ENCODE data around the gene COL4A5. TPM values are rescaled to one million over a fixed set of nuclear protein-coding genes. Genes with fewer than 3 reads are reported as not detected.
A peak's percentile ranks its signal among the peaks of the same experiment; 100 is the strongest.

The COL4A5 gene
- total and polyA plus RNA-seq, 5 donors, result 14.4 to 30.8 (median 22.4) TPM

DNA sequence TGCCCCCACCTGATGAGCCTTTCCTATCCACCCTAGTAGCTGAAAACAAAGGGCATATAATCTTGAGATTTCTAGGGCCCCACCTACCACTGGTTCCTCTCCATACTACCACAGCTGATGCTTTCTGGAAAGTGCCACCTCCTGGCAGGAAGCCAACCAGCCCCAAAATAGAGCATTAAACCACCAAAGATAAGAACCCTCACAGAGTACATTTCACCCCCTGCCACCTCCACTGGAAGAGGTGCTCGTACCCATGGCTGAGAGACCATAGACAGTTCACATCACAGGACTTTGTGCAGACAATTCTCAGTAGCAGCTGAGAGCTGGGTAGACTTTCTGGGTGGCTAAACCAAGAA, 202.6 kb downstream of the COL4A5 start:
- Histone ChIP-seq H3K9me3 (ENCODE audit: control insufficient read depth, low read length) (no peaks in the 10 kb centered on the region), H3K27me3 (ENCODE audit: control insufficient read depth, insufficient read depth) (no peaks in the 10 kb centered on the region), H3K4me1 (ENCODE audit: control insufficient read depth, insufficient read depth, low read length) (no peaks in the 10 kb centered on the region), H3K27ac (ENCODE audit: low read length) (no peak overlapping the region), H3K4me3 (ENCODE audit: low read length) (no peak overlapping the region)
- intact Hi-C loops (cut with DNase I), result no loop called here
- WGBS, result 72% methylated on average over 1 of the region's 1 CpG
- DNase-seq (peak in 1 of 3 donors; percentile 26), ATAC-seq (no peak)

DNA sequence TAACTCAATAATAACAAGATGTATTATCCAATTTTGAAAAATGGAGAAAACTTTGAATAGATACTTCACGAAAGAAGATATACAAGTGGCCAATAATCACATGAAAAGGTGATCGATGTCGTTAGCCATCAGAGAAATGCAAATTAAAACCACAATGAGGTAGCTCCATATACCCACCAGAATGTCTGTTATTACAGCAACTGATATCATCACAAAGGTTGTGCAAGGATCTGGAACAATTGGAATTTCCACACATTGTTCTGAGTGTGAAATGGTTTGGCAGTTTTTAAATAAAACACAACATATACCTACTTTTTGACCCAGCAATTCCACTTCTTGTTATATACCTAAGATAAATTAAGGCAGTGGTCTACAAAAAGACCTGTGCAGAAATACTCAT, 225.1 kb downstream of the COL4A5 start:
- WGBS, result 95% methylated on average over 3 of the region's 3 CpGs
- intact Hi-C loops (cut with DNase I), result no loop called here
- Histone ChIP-seq H3K9me3 (ENCODE audit: control insufficient read depth, low read length) (no peaks in the 10 kb centered on the region), H3K27me3 (ENCODE audit: control insufficient read depth, insufficient read depth) (no peaks in the 10 kb centered on the region), H3K4me3 (ENCODE audit: low read length) (no peak overlapping the region), H3K27ac (ENCODE audit: low read length) (no peak overlapping the region), H3K4me1 (ENCODE audit: control insufficient read depth, insufficient read depth, low read length) (no peaks in the 10 kb centered on the region)
- ATAC-seq, result no peak
- no peak for DNase-seq

DNA sequence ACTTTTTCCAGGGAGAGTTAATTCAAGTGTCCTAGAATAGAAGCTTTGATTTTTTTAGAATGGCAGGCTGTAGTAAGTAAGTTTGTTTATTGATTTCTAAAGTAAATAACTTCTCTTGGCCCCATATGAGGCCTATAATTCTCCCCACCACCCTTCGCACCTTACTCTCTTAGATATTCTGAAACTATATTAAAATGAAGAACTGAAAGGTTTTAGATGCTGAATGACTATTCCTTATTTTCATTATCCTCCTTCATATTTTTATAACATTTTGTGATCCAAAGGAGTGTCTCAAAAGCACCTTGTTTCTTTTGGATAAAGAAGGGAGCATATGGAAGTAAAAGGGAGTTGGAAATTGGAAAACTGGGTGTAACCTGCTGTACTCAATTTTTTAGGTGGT, 226.5 kb downstream of the COL4A5 start:
- ATAC-seq (no peak), DNase-seq (no peak)
- no peaks in the 10 kb centered on the region for H3K9me3 ChIP-seq (ENCODE audit: control insufficient read depth, low read length)
- no peak overlapping the region for H3K27ac ChIP-seq (ENCODE audit: low read length)
- no peaks in the 10 kb centered on the region for H3K27me3 ChIP-seq (ENCODE audit: control insufficient read depth, insufficient read depth)
- no peak overlapping the region for H3K4me3 ChIP-seq (ENCODE audit: low read length)
- intact Hi-C loops (cut with DNase I), result no loop called here
- no peaks in the 10 kb centered on the region for H3K4me1 ChIP-seq (ENCODE audit: control insufficient read depth, insufficient read depth, low read length)
- WGBS, result 97% methylated on average over 1 of the region's 1 CpG

DNA sequence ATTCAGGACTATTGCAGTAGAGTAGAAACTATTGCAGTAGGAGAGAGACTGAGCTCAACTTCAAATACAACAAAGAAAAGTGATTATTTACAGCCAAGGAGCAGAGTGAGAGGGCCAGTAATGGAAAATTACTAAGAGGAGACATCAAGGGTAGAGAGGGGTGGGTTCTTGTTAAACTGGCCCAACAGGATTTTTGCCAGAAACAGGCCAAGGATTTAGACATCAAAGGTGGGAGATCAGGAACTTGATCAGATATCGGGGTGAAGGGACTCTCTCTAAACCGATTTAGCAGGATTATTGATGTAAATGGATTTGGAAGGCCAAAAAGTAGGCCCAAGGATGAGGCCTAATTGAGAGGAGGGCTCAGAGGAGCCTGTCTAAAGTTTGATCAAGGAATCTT, 231.9 kb downstream of the COL4A5 start:
- WGBS, result 77% methylated on average over 2 of the region's 2 CpGs
- intact Hi-C loops (cut with DNase I), result no loop called here
- Histone ChIP-seq H3K27ac (ENCODE audit: low read length) (no peak overlapping the region), H3K4me1 (ENCODE audit: control insufficient read depth, insufficient read depth, low read length) (no peaks in the 10 kb centered on the region), H3K4me3 (ENCODE audit: low read length) (no peak overlapping the region), H3K9me3 (ENCODE audit: control insufficient read depth, low read length) (no peaks in the 10 kb centered on the region), H3K27me3 (ENCODE audit: control insufficient read depth, insufficient read depth) (no peaks in the 10 kb centered on the region)
- no peak for DNase-seq
- no peak for ATAC-seq

DNA sequence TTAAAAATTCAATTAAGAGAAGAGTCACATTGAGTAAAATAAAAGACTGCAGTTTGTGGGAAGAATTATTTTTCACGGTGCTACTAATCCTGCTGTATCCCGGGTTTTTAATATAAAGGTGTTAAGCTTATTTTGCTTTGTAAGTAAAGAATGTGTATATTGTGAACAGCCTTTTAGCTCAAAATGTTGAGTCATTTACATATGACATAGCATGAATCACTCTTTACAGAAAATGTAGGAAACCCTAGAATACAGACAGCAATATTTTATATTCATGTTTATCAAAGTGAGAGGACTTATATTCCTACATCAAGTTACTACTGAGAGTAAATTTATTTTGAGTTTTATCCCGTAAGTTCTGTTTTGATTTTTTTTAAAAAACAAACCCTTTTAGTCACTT, 257.1 kb downstream of the COL4A5 start:
- WGBS, result 86% methylated on average over 3 of the region's 3 CpGs
- ATAC-seq (no peak), DNase-seq (no peak)
- no peaks in the 10 kb centered on the region for H3K4me1 ChIP-seq (ENCODE audit: control insufficient read depth, insufficient read depth, low read length)
- H3K4me3 ChIP-seq (ENCODE audit: low read length), result no peak overlapping the region
- H3K27me3 ChIP-seq (ENCODE audit: control insufficient read depth, insufficient read depth), result no peaks in the 10 kb centered on the region
- H3K27ac ChIP-seq (ENCODE audit: low read length), result no peak overlapping the region
- no peaks in the 10 kb centered on the region for H3K9me3 ChIP-seq (ENCODE audit: control insufficient read depth, low read length)
- intact Hi-C loops (cut with DNase I), result no loop called here

DNA sequence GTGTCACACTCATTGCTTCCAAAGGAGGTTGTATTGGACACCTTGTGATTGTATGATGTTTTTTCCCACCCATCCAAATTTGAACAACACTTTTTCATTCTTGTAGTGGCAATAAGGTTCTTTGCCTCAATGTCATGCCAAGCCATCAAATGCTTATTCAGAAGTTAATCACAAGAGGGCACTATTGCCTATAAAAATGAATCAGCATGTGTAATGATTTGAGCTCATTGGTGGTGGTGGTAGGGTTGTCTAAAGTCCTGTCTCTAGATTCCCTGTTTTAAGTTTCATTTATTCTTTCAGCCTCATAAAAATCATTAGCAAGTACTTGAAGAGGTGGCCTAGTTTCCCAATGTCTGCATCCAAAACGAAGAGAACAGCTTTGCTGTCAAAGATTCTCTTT, 259.7 kb downstream of the COL4A5 start:
- ATAC-seq (peak in 1 of 2 donors; percentile 61), DNase-seq (no peak)
- Histone ChIP-seq H3K27ac (ENCODE audit: low read length) (no peak overlapping the region), H3K9me3 (ENCODE audit: control insufficient read depth, low read length) (no peaks in the 10 kb centered on the region), H3K4me1 (ENCODE audit: control insufficient read depth, insufficient read depth, low read length) (no peaks in the 10 kb centered on the region), H3K27me3 (ENCODE audit: control insufficient read depth, insufficient read depth) (no peaks in the 10 kb centered on the region), H3K4me3 (ENCODE audit: low read length) (no peak overlapping the region)
- intact Hi-C loops (cut with DNase I), result no loop called here
- 44% methylated on average over 1 of the region's 1 CpG for WGBS

DNA sequence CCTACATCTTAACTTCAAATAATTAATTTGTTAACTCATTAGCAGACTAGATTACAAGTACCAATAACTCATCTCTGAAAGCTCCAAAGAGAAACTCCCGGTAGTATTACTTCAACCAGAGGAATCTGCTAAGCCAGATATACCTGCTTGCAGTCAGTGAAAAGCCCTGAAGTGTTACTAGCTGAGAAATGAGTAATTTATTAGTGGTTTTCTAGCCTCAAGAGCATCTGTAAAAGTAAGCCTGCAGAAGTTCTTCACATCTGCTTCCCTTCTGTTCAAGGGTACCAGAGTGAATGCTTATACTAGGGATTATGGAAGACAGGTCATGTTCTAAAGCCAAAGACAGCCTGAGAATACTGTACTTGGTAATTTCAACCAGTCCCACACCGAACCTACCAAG, 262.0 kb downstream of the COL4A5 start:
- intact Hi-C loops (cut with DNase I), result no loop called here
- no peak overlapping the region for H3K4me3 ChIP-seq (ENCODE audit: low read length)
- H3K4me1 ChIP-seq (ENCODE audit: control insufficient read depth, insufficient read depth, low read length), result no peaks in the 10 kb centered on the region
- DNase-seq (no peak), ATAC-seq (no peak)
- no peaks in the 10 kb centered on the region for H3K9me3 ChIP-seq (ENCODE audit: control insufficient read depth, low read length)
- H3K27me3 ChIP-seq (ENCODE audit: control insufficient read depth, insufficient read depth), result no peaks in the 10 kb centered on the region
- H3K27ac ChIP-seq (ENCODE audit: low read length), result no peak overlapping the region
- WGBS, result 88% methylated on average over 2 of the region's 2 CpGs

DNA sequence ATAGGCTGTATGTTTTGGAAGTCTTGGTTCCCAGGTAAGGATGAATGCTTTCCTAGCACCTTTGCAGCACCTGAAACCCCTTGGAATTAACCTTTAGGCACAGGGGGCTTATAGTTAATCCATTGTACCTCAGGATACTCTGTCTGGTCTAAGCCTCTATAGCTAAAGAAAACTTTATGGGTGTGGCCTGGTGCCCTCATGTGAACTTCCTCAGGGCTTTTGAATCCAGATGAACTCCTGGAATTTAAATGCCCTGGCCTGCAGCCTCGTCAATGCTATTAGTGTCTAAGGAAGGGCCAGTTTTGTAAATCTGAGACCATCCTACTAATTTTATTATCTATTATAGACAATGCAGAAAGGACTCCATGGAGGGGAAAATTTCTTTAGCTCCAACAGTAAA, 262.9 kb downstream of the COL4A5 start:
- H3K4me1 ChIP-seq (ENCODE audit: control insufficient read depth, insufficient read depth, low read length), result no peaks in the 10 kb centered on the region
- intact Hi-C loops (cut with DNase I), result no loop called here
- no peak overlapping the region for H3K4me3 ChIP-seq (ENCODE audit: low read length)
- no peaks in the 10 kb centered on the region for H3K9me3 ChIP-seq (ENCODE audit: control insufficient read depth, low read length)
- WGBS, result 20% methylated on average over 1 of the region's 1 CpG
- ATAC-seq (no peak), DNase-seq (no peak)
- no peaks in the 10 kb centered on the region for H3K27me3 ChIP-seq (ENCODE audit: control insufficient read depth, insufficient read depth)
- no peak overlapping the region for H3K27ac ChIP-seq (ENCODE audit: low read length)

DNA sequence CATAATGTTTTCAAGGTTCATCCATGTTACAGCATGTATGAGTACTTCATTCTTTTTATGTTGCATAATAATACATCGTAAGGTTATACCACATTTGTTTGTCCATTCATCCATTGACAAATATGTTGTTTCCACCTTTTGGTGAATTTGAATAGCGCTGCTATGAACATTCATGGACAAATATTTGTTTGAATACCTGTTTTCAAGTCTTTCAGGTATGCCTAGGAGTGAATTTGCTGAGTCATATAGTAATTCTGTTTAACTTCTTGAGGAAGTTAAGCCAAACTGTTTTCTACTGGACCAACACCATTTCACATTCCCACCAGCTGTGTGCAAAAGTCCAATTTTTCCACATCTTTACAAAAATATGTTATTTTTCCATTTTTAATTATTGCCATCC, 265.2 kb downstream of the COL4A5 start:
- Histone ChIP-seq H3K4me1 (ENCODE audit: control insufficient read depth, insufficient read depth, low read length) (no peaks in the 10 kb centered on the region), H3K4me3 (ENCODE audit: low read length) (no peak overlapping the region), H3K9me3 (ENCODE audit: control insufficient read depth, low read length) (no peaks in the 10 kb centered on the region), H3K27me3 (ENCODE audit: control insufficient read depth, insufficient read depth) (no peaks in the 10 kb centered on the region), H3K27ac (ENCODE audit: low read length) (no peak overlapping the region)
- DNase-seq, result no peak
- intact Hi-C loops (cut with DNase I), result no loop called here
- 96% methylated on average over 2 of the region's 2 CpGs for WGBS
- no peak for ATAC-seq

DNA sequence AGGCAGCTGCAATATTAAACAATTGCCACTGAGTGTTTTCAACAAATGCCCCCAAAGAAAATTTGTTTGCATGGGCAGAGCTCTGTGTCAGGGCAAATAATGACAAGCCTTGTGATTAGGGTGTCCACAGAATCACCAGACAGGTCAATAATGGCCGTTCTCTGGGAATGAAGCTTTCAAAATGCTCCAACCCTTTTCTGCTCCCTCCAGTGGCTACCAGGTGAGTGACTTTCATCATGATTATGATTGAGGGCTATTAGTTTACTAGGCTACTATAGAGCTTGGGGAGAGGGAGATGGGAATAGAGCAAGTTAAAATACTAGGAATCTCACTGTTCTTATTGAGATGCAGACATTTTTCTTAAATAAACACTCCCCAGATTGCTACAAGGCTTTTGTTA, 273.2 kb downstream of the COL4A5 start:
- intact Hi-C loops (cut with DNase I), result no loop called here
- ATAC-seq, result no peak
- H3K4me3 ChIP-seq (ENCODE audit: low read length), result no peak overlapping the region
- no peaks in the 10 kb centered on the region for H3K4me1 ChIP-seq (ENCODE audit: control insufficient read depth, insufficient read depth, low read length)
- 65% methylated on average over 1 of the region's 1 CpG for WGBS
- H3K9me3 ChIP-seq (ENCODE audit: control insufficient read depth, low read length), result no peaks in the 10 kb centered on the region
- H3K27ac ChIP-seq (ENCODE audit: low read length), result no peak overlapping the region
- no peak for DNase-seq
- H3K27me3 ChIP-seq (ENCODE audit: control insufficient read depth, insufficient read depth), result no peaks in the 10 kb centered on the region

DNA sequence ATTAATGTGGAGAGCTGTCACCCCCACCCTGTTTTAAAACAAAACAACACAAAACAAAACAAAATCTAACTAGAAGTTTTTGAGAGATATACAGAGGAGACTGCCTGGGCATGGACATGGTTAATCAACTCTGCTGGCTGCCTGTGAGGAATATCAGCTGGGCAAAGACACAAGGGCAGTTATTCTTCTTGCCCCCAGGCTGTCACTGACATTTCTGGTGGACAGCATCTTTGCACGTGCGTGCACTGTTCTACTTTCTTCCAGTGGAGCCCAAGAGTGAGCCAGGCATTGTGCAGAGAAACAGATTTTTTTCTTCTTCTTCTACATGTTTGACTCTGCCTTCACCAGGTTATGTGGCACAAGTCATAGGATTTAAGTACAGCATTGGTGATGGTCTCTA, 282.9 kb downstream of the COL4A5 start:
- Histone ChIP-seq H3K4me3 (ENCODE audit: low read length) (no peak overlapping the region), H3K27ac (ENCODE audit: low read length) (no peak overlapping the region), H3K27me3 (ENCODE audit: control insufficient read depth, insufficient read depth) (no peaks in the 10 kb centered on the region), H3K4me1 (ENCODE audit: control insufficient read depth, insufficient read depth, low read length) (no peaks in the 10 kb centered on the region), H3K9me3 (ENCODE audit: control insufficient read depth, low read length) (no peaks in the 10 kb centered on the region)
- no peak for DNase-seq
- ATAC-seq, result no peak
- intact Hi-C loops (cut with DNase I), result no loop called here
- WGBS, result 42% methylated on average over 2 of the region's 2 CpGs

DNA sequence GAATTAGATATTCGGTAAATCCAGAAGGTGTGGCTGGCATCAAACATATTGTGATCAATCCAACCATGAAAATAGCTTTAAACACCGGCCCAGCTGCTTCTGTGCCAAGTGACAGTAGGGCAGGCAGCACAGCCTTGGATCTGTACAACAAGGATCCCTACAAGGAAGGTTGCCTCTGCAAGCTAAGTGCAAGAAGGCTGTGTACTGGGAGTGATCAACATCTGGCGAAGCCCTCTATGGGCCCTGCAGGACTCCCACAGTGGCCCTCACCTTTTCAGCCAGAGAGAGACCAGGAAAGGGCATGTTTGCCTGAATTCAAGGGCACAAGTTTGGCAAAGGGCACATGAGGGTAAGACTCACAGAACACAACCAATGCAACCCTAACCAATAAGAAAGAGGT, 287.1 kb downstream of the COL4A5 start:
- no peak for DNase-seq
- H3K4me1 ChIP-seq (ENCODE audit: control insufficient read depth, insufficient read depth, low read length), result no peaks in the 10 kb centered on the region
- no peak overlapping the region for H3K27ac ChIP-seq (ENCODE audit: low read length)
- intact Hi-C loops (cut with DNase I), result no loop called here
- no peaks in the 10 kb centered on the region for H3K9me3 ChIP-seq (ENCODE audit: control insufficient read depth, low read length)
- 95% methylated on average over 3 of the region's 3 CpGs for WGBS
- ATAC-seq, result no peak
- no peak overlapping the region for H3K4me3 ChIP-seq (ENCODE audit: low read length)
- no peaks in the 10 kb centered on the region for H3K27me3 ChIP-seq (ENCODE audit: control insufficient read depth, insufficient read depth)

Data from right cardiac atrium (tissue), 5 donors.